Measurements from ENCODE around the gene SRSF9. TPM values are rescaled to one million over a fixed set of nuclear protein-coding genes. Genes with fewer than 3 reads are reported as not detected.

The SRSF9 gene
- total RNA-seq, 2 donors from 2014 or later = 135 to 143 TPM

GRCh38 chr12:120485961-120486881 lies 16.7 kb upstream of the SRSF9 start:
- intact Hi-C loops (cut with DNase I, micrococcal nuclease) = no loop called here
- DNase-seq = no peak
- ATAC-seq = no peak

- intact Hi-C loops (cut with DNase I, micrococcal nuclease) = no loop called here
- ATAC-seq = no peak
- DNase-seq = no peak
Measured at GRCh38 chr12:120483621-120484020, 14.1 kb upstream of the SRSF9 start.

DNA sequence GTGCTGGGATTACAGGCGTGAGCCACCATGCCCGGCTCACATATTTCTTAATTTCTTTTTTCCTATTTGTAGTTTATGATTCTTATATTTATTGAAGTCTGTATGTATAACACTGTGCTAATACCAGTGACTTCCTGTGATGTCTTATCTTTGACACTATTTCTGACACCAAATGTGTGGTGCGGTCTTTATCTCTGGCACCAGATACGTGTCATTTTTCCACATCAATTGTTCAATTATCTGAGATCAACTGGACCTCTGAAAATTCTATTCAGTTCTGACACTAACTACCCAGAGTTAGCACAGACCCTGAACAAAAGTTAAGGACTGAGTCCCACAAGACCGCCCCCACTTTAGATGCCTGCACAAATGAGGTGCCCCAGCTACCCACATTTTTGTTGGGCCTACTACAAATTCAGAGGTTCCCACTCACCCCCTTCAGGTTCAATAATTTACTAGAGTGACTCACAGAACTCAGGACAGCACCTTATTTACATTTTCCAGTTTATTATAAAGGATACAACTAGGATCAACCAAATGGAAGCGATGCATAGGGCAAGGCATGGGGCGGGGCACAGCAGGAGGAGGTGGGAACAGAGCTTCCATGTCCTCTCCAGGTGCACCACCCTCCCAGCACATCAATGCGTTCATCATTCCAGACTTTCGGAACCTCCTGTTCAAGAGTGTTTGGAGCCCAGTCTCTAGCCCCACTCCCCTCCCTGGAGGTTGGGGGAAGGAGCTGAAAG lies 11.6 kb upstream of the SRSF9 start:
- ATAC-seq (no peak), DNase-seq (no peak)

DNA sequence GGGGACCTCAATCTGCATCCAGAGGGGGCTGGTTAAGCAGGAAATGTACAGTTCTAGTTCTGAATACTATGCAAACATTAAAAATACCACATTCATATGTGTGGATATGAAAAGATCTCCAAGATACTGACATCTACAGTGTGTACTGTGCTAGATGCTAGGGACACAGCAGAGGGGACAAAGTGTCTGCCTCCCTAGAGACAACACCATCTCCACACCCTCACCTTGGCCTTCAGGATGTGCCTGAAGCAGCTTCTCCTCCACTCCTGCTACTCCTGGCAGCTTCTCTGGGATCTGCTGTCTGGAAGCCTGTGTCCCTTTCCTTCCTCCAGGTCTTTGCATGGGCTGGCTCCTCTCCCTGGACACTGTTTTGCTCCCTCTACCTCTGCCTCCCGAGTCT lies 10.7 kb upstream of the SRSF9 start:
- DNase-seq (no peak), ATAC-seq (no peak)
- intact Hi-C loops (cut with DNase I, micrococcal nuclease) = no loop called here

More for the DNA sequence above, 11.6 kb upstream of the SRSF9 start:
- intact Hi-C loops (cut with DNase I, micrococcal nuclease) = no loop called here

DNA sequence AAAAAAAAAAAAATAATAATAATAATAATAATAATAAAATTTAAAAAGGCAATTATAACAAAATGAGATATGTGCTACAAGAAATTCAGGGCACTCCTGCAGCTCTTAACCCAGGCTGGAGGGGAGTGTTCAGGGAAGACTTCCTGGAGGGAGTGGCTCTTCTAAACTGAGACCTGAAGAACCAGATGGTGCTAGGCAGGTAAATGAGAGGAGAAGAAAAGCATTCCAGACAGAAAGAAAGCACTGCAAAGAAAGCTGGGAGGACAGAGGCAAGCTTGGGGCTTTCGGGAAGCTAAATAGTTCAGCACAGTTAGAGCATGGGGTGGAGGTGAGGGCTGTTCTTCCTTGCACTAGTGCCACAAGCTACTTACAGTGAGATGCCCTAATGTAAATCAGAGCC lies 9.9 kb upstream of the SRSF9 start:
- peak; percentile 73 for ATAC-seq
- intact Hi-C loops (cut with DNase I, micrococcal nuclease) = no loop called here

DNA sequence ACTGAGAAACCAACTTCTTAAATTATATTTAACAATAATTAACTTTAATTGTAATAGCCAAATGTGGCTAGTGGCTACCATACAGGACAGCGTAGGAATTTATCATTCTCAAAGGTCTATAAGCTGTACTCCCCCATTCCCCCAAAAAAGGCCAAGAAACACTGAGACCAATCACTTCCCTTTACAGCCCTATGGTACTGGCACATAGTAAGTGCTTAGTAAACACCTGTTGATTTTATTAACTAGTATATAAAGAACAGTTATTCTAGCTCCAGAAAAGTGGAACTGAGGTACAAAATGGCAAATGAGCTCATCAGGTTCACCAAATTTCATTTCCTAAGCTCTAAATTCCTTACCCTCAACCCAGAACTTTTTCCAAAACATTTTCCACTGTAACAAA lies 6.1 kb upstream of the SRSF9 start:
- ATAC-seq = no peak
- intact Hi-C loops (cut with DNase I, micrococcal nuclease) = no loop called here

More for the DNA sequence above, 9.9 kb upstream of the SRSF9 start:
- no peak for DNase-seq

DNA sequence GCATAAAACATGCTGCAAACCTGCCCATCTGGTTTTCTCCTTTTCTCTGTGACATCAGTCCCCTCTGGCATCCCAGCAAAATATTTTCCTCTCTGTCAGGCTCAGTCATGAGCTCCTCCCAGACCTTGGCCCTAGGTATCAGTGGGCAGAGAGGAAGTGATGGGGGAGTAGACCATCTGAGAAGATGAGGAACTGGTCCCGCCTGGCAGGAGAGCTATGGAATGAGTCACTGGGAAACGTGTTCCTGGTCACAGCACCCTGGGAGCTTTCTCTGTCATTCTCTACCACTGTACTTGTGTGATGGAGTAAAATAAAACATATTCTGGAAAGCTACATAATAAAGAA lies 5.0 kb upstream of the SRSF9 start:
- ATAC-seq (peak; percentile 58), DNase-seq (no peak)
- intact Hi-C loops (cut with DNase I, micrococcal nuclease) = no loop called here

More for the DNA sequence above, 6.1 kb upstream of the SRSF9 start:
- DNase-seq = no peak

- ATAC-seq (no peak), DNase-seq (no peak)
- intact Hi-C loops (cut with DNase I, micrococcal nuclease) = no loop called here
Measured at GRCh38 chr12:120473807-120474615, 4.5 kb upstream of the SRSF9 start.

- no peak for ATAC-seq
- no peak for DNase-seq
- intact Hi-C loops (cut with DNase I, micrococcal nuclease) = no loop called here
Measured at GRCh38 chr12:120472521-120472920, 3.0 kb upstream of the SRSF9 start.

DNA sequence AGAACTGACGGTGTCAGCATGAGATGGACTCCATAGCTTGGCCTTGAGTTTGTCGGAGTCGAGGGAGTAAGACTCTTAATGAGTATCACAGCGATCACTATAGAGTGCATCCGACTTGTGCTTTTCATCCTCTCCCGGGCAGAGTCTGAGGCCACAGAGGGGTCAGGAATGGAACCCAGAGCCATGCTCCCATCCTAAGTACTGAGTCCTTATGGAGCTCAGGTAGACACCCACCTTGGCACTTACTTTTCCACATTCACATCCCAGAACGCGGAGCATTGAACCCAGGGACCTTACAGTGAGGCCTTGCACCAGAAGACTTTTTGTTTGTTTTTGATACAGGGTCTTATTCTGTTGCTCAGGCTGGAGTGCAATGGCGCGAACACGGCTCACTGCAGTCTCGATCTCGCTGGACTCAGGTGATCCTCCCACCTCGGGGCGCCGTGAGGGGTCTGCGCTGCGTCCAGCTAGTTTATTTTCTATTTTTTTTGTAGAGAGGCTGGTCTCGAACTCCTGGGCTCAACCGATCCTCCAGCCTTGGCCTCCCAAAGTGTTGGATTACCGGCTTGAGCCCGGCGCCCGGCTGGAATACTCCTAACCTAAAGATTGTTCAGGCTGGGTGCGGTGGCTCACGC lies 719 bp upstream of the SRSF9 start:
- ATAC-seq = peak; percentile 20
- intact Hi-C loops (cut with DNase I, micrococcal nuclease) = no loop called here
- peak in 1 of 2 donors; percentile 15 for DNase-seq

DNA sequence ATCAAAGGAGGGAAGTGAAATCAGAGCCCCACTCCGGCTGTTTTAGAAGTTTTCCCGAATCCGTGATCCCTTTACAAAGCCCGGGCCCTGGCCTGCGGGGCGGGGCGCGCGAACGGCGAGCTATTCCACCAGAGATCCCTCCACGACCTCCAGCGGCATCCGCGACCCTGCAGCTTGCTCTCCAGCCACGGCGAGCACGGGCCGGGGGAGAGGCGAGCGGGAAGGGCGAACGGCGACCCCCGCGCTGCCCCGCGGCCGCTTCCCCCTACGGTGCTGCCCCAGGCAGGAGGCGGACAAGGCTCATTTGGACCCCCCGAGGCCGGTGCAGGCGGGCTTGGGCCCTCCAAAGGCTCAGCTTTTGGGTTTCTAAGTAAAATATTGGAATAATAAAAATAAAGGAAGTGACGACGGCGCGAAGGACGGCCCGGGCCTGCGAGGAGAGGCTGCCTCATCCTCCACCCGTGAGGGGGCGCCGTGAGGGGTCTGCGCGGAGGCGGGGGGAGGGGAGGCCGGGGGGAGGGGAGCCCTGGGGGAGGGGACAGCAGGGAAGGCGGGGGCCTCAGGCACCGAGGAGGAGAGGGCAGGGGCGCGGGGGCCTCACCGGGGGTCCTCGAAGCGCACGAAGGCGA lies 613 bp downstream of the SRSF9 start:
- DNase-seq (peak in 1 of 2 donors; percentile 61), ATAC-seq (peak; percentile 30)
- intact Hi-C loops (cut with DNase I, micrococcal nuclease) = no loop called here

DNA sequence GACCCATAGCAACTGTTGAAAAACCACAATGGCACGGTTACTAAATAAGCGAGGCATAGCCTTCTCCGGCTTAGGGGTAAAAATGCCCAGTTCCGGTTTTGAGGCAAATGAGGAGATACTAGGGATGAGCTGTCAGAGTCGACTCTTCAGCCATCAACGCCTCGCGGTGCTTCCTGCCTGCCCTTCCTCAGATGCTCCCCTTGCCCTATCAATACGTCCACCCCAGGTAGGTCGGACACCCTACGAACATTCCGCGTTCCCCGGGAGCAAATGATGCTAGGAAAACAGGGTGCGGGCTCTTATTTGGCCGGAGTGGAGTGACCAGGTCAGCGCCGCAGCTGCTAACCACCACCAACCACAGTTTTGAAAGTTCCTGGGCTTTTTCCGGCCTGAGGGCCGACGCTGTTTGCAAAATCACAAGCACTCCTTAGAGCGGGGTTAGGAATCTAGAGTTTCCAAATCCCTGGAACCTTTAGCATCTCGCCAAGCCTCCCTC lies 1.2 kb downstream of the SRSF9 start:
- ATAC-seq = peak; percentile 10
- DNase-seq = peak in 1 of 2 donors; percentile 30
- intact Hi-C loops (cut with DNase I, micrococcal nuclease) = no loop called here

DNA sequence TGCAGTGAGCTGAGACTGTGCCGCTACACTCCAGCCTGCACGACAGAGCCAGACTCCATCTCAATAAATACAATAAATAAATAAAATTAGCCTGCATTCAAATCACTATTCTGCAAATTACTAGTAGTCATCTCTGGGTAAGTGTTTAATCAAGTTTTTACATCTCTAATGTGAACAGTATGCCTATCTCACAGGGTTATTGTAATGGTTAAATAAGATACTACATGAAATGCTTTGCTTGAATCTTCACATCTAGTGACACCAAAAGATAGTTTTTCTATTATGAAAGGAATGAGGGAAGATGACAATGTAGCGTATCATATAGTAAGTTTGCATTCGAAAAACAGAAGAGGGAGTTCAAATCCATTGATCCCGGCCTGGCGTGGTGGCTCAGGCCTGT lies 2.1 kb downstream of the SRSF9 start:
- ATAC-seq (no peak), DNase-seq (no peak)
- intact Hi-C loops (cut with DNase I, micrococcal nuclease) = no loop called here

DNA sequence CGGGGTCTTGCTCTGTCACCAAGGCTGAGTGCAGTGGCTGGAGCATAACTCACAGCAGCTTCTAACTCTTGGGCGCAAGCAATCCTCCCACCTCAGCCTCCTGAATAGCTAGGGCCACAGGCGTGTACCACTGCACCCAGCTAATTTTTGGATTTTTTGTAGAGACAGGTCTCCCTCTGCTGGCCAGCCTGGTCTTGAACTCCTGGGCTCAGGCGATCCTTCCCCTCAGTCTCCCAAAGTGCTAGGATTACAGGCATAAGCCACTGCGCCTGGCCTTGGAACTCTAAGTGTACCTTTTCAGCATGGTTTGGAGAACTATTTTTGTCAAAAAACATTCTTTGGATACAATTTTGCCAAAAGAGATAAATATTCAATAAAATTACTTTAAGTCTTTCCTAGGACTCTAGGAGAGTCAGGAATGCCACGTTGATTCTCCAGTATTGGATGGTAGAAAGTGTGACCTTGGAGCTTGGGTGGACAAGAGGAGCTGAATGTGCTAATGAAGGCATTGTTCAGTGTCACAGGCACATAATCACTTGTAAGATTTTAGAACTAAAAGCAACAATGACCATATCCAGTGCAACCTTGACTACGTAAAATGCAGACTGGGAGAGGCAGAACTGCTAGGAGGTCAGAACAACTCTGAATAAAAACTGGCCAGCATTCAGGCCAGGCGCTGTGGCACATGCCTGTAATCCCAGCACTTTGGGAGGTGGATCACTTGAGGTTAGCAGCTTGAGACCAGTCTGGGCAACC lies 2.8 kb downstream of the SRSF9 start:
- DNase-seq (peak in 1 of 2 donors; percentile 40), ATAC-seq (no peak)
- intact Hi-C loops (cut with DNase I, micrococcal nuclease) = no loop called here

GRCh38 chr12:120465756-120466155 lies 3.8 kb downstream of the SRSF9 start:
- intact Hi-C loops (cut with DNase I, micrococcal nuclease) = no loop called here
- ATAC-seq (no peak), DNase-seq (no peak)

- no peak for DNase-seq
- ATAC-seq = no peak
- intact Hi-C loops (cut with DNase I, micrococcal nuclease) = no loop called here
Measured at GRCh38 chr12:120463712-120464111, 5.8 kb downstream of the SRSF9 start.

DNA sequence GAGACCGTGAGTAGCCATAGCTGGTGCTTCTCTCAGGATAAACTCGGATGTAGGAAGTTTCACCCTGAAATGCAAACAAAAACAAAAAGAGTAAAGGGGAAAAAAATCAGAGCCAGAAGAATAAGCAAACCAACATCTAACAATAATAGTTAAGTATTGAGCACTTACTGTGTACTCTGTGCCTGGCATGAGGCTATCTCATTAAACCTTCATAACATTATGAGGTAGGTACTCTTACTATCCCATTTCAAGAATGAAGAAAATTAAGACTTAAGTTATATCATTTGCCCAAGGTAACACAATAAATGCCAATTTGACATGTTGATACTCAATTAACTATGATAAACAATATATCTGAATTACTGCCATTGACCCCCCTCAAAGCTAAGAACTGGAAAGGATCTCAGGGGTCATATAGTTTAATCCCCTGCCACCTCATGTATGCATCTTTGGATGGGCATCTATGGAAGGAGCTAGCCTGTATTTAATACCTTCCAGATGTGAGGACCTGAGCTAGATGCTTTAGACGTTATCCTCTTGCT lies 7.4 kb downstream of the SRSF9 start:
- intact Hi-C loops (cut with DNase I, micrococcal nuclease) = no loop called here
- DNase-seq = no peak
- no peak for ATAC-seq

Data from left colon (tissue), 2 donors.